HT-29 (cell line): ENCODE results near the gene KRTAP10-6. TPM values are rescaled to one million over a fixed set of nuclear protein-coding genes. Genes with fewer than 3 reads are reported as not detected.
"Not testable (repeated sequence)": the region's sequence is repeated elsewhere in the genome, so short reads cannot be mapped to it uniquely, and the experiment has no call there.

ENCODE experiments used
- DNase-seq: peaks from one replicate; pipeline ENCODE4 v3.0.0-alpha.2; 2015; ENCODE audit warnings: low spot score
- total RNA-seq: library from RNA; depleted of rRNA; stranded (reverse); fragments of >200 nt; shearing (Covaris generic); gene quantifications from 2 replicates; pipeline ENCODE4 v1.2.3, GENCODE V29; 2014

The KRTAP10-6 gene
- total RNA-seq, 1 experiment from 2014 or later: not detected

DNA sequence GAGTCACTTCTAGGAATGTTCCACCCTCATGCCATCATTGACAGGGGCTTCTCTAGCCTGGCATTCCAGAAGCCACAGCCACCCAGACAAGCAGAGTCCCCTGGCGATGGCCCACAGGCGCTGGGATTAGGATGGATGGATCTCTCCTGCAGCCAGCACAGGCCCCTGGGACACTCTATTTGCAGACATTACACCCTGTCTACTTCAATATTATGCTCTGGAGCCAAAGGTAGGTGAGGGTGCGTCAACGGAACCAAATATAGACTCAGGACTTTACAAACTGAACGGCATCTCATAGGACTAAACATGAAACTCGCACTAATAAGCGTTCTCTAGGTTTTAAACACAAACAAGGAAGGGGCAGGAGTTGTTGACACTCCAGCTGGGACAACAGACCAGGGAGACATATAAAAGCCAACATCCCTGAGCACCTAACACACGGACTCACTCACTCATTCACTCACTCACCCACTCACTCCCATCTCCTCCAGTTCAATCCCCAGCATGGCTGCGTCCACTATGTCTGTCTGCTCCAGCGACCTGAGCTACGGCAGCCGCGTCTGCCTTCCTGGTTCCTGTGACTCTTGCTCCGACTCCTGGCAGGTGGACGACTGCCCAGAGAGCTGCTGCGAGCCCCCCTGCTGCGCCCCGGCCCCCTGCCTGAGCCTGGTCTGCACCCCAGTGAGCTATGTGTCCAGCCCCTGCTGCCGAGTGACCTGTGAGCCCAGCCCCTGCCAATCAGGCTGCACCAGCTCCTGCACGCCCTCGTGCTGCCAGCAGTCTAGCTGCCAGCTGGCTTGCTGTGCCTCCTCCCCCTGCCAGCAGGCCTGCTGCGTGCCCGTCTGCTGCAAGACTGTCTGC is 8.0 kb upstream of the KRTAP10-6 start, which contains the start of gene KRTAP10-7:
Gene KRTAP10-7, plus strand, starts transcription at position 480 of the 861 bp plus-strand sequence. Its CDS starts 25 bp downstream, at position 505.
- DNase-seq: not testable (repeated sequence)

DNA sequence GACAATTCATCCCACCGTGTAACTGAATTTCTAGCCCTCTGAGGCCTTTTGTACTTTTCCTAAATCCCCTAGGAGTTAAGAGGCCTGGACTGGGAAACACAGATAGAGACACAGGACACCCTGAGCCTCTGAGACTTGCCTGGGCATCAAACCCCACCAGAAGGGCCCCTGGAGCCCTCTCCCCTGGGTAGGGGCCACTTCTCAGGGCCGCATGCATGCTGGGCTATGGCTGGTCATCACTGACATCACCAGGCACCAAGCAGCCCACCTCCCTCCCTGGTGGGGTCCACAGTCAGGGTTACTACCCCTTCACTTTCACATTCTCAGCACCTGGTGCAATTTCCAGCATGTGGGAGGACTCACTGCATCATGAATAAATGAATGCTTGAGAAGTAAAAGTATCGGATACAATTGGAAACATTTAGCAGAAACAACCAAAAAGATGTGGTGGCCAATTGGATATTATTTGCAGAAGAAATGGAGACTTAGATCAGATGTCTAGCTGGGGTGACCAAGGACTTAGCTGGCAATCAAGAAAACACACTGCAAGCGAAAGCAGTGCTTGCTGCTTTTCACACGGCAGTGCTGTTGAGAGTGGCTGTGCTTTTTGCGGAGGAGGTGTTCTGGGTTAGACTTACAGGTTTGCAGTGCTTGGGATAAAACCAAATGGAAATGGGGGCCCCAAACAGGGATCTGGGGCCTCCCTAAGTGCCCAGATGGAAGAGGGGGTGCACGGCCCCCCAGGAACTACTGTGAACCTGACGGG is 7.1 kb upstream of the KRTAP10-6 start:
- DNase-seq: no peak

- DNase-seq: no peak
Observed at GRCh38 chr21:44598061-44598460, 5.8 kb upstream of the KRTAP10-6 start.

DNA sequence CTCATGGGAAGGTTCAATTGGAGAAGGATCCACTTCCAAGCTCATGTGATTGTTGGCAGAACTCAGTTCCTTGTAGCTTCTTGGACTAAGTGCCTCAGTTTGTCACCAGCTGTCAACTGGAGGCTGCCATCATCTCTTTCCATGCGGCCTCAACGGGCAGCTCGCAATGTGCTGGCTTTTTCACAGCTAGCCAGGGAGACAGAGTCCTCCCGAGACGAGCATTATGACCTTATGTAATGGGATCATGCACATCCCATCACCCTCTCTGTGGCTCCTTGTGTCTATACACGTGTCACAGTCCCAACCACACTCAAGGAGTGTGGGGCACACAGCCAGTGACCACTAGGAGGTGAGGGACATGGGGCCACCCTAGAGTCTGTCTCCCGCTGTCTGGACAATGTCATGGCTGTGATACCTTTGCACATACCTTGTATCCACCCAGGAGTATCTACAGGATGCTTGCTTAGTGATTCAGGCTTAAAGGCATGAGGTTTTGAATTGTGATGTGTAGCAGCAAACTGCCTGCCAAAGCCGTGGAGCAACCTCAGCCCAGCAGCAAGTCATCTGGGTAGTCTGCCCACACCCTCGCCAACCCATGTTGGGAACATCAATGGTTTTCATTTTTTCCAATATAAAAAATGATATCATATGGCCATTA is 3.9 kb upstream of the KRTAP10-6 start:
- DNase-seq: no peak

GRCh38 chr21:44595524-44595923 is 3.2 kb upstream of the KRTAP10-6 start:
- DNase-seq: no peak

- no peak for DNase-seq
Observed at GRCh38 chr21:44594406-44594916, 2.2 kb upstream of the KRTAP10-6 start.

- DNase-seq: no peak
Observed at GRCh38 chr21:44593598-44594405, 1.5 kb upstream of the KRTAP10-6 start.

DNA sequence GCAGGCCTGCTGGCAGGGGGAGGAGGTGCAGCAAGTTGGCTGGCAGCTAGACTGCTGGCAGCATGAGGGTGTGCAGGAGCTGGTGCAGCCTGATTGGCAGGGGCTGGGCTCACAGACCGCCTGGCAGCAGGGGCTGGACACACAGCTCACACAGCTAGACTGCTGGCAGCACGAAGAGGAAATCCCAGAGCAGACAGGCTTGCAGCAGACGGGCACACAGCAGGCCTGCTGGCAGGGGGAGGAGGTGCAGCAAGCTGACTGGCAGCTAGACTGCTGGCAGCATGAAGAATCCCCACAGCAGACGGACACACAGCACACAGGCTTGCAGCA is 539 bp downstream of the KRTAP10-6 start:
- not testable (repeated sequence) for DNase-seq

DNA sequence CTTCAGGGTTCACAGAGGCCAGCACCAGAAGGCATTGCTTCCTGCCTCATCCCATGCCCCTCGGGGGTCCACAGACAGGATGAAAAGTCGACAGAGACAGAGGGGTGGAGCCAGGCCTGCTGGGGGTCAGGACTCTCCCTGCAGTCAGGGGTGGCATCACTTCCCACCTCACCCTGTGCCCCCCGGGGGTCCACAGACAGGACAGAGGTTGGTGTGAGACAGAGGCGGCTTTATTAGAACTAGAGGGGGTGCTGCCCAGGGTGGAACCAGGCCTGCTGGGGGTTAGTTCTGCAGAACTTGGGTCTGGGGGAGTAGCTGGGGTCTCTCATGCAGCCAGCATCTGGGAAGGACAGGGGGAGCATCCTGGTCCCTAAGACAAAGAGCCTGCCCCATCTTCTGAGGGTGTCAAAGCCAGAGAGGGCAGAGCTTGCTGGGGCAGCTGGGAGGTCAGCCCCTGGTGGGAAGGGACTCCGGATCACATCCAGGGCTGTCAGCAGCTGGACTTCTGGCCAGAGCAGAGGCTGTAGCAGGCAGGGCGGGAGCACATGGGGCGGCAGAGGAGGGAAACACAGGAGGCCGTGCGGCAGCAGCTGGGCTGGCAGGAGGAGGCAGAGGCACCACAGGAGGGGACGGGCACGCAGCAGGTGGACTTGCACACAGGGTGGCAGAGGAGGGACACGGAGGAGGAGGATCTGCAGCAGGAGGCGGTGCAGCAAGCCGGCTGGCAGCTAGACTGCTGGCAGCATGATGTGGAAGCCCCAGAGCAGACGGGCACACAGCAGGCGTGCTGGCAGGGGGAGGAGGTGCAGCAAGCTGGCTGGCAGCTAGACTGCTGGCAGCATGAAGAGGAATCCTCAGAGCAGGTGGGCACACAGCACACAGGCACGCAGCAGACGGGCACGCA is 1.2 kb downstream of the KRTAP10-6 start:
- not testable (repeated sequence) for DNase-seq

GRCh38 chr21:44590311-44590721 is 2.0 kb downstream of the KRTAP10-6 start:
- DNase-seq: no peak

DNA sequence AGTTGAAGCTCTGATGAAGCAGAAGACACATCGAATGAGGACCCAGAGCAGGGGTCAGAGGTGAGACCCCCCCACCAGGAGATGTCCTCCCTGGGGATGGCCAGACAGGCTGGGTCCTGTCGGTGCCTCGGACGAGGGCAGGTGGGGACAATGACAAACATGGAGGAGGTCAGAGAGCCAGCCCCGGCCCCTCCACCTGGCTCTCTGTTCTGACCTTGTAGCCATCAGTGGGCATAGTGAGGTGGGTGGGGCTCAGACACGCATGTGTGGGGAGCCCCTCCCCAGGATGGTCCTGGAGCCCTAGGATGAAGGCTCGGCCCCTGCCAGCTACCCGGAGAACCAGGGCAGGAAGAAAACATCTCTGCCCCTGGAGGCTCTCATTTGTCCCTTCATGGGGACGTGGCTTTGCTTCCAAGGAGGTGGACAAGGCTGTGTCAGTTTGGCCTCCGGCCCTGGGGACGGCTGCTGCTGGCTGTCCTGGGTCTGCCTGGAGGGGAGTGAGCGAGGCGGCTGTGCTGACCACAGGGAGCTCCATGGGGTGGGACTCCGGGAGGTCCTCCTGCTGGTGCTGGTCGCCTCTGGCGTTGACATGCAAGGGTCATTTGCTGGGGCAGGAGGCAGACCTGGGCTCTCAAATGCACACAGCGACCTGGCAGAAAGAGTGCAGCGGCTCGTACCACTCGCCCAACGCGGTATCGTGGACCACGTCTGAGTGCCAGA is 2.6 kb downstream of the KRTAP10-6 start:
- DNase-seq: no peak

DNA sequence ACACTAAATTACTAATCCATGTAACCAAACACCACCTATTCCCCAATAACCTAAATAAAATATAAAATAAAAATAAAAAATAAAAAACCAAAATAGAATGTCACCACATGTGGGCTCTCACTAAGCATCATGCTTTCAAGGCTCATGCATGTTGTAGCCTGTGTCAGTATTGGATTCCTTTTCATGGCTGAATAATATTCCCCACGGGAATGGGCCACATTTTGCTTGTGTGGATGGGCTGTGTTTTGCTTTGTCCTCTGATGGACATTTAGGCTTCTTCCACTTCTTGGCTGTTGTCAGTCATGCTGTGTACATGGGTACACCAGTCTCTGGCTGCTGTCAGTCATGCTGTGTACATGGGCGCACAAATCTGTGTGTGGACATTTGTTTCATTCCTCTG is 3.2 kb downstream of the KRTAP10-6 start:
- DNase-seq: no peak

- DNase-seq: no peak
Observed at GRCh38 chr21:44585892-44586291, 6.4 kb downstream of the KRTAP10-6 start.

DNA sequence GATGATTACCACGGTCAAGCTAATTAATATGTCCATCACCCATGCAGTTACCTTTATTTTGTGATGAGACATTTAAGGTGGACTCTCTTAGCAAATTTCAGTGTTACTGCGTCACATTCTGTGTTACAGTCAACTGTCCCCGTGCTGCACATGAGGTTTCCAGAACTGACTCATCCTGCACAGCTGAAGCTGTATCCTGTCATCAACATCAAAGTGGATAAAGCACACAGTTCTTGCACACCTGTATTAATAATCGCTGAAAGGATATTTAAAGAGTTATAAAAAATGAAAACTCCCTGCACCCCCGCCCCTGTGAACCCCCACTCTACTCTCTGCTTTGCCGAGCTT is 8.5 kb downstream of the KRTAP10-6 start:
- no peak for DNase-seq

- DNase-seq: no peak
Observed at GRCh38 chr21:44583089-44583799, 9.1 kb downstream of the KRTAP10-6 start.

DNA sequence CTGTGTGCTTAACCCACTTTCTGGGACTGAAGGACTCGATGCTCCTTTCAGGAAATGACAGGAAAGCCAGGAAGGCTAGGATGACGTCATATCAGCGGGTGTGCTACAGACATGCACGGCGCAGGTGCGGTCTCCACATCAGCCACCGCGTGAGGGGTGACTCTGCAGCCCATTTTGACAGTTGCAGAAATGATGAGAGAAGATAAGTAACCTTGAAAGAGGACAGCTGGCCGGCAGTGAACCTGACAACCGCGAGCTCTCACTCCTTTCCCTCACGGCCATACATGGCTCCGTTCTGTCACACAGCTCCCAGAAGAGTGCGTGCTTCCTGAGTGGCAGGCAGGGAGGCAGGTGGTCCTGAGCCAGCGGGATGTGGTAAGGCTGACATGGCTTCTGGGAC is 10.2 kb downstream of the KRTAP10-6 start:
- DNase-seq: no peak

- no peak for DNase-seq
Observed at GRCh38 chr21:44581158-44581557, 11.1 kb downstream of the KRTAP10-6 start.

- not testable (repeated sequence) for DNase-seq
Observed at GRCh38 chr21:44580231-44580821, 12.0 kb downstream of the KRTAP10-6 start, which contains the start of gene KRTAP10-5. Gene KRTAP10-5 (minus strand): TSS chr21:44580604. CDS start chr21:44580578, 26 bp downstream.
